Activated T-cell treated with anti-CD3 and anti-CD28 coated beads for 1 hour (primary cell): Measurements from ENCODE around the gene MMP14.
A peak's percentile ranks its signal among the peaks of the same experiment; 100 is the strongest.
"Not testable (repeated sequence)": the region's sequence is repeated elsewhere in the genome, so short reads cannot be mapped to it uniquely, and the experiment has no call there.

Experiments
- DNase-seq: peaks from one replicate; pipeline ENCODE4 v3.0.0-alpha.2; 2020; ENCODE audit warnings: low read depth

Gene MMP14

GRCh38 chr14:22814941-22815713 lies 21.3 kb upstream of the MMP14 start, which contains the start of gene SLC7A7:
TSS of gene SLC7A7 (minus strand) at chr14:22815435. CDS start at chr14:22813398, 2,037 bp downstream.
- no peak for DNase-seq

DNA sequence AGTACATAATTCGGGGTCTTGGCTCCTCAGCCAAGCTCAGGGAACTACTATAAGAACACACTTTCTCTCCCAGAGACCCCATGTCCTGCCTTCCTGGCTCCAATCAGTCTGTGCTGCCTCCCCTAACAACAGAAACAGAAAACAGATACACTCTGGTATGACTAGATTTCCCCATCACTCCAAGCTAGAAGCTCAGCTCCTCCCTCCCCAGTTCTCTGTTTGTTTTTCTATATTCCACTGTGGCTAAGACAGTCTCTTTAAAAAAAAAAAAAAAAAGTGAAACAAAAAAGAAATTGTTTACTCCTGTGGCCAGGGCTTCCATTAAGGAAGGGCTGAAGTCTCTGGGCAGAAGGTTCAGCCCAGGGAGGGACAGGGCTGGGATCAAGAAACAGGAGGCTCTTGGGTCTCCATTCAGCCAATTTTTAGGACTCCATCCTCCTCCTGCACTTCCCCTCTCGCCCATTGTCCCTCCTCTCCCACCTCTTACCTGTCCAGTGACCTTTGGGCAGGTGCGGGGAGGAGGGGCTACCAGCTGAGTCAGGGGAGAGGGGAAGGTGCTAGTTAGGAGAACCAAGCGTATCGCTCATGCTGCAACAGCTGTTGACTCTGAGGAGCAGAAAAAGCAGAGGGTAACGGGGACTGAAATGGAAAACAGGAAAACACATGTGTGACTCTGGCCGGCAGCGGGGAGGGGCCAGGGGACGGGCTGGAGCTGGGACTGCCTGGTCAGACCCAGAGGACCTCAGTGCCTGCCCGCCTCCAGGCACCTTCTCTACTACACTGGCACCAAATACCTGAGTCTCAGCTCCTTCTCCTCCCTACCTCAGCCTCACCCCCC lies 17.0 kb upstream of the MMP14 start:
- no peak for DNase-seq

DNA sequence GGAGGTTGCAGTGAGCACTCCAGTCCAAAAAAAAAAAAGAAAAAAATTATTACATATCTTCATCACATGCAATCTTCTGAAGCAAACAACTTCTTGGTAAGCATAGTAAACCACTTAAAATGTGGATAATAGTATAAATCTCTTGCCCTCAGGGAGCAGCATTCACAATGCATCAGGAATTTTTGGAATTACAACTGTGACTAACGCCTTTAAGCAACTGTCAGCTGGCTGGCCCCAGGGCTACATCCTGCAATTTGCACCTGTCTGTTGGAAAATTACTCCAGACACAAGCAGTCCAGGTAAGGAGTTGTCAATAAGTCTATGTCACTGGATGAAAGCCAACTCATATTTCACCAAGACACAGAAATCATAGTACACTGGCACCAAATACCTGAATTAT lies 15.7 kb upstream of the MMP14 start:
- no peak for DNase-seq

- no peak for DNase-seq
Observed at GRCh38 chr14:22821193-22822015, 15.0 kb upstream of the MMP14 start.

DNA sequence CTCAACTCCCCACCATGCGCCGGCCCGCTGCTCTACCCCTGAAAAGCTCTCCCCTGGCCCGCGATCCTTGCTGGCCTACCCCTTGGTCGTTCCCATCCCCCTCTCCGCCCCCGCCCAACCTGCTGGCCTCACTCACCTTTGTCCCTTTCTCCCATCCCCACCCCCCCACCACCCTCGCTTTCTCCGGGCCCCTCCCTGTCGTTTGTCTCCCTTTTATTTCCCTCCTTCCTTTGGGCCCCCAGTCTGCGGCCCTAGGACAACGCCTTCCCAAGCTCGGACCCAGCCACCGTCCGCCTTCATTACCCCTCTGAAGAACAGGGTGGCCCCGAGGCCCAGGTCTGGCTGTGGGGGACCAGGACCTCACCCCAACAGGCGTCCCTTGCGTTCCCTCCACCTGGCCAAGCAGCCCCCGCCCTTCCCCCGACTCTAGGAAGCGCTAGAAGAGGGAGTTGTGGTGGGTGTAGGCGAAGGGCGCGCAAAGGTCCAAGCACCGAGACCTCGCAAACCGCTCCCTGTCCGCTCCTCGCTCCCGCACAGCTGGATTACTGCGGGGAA lies 14.3 kb upstream of the MMP14 start:
- DNase-seq = no peak

DNA sequence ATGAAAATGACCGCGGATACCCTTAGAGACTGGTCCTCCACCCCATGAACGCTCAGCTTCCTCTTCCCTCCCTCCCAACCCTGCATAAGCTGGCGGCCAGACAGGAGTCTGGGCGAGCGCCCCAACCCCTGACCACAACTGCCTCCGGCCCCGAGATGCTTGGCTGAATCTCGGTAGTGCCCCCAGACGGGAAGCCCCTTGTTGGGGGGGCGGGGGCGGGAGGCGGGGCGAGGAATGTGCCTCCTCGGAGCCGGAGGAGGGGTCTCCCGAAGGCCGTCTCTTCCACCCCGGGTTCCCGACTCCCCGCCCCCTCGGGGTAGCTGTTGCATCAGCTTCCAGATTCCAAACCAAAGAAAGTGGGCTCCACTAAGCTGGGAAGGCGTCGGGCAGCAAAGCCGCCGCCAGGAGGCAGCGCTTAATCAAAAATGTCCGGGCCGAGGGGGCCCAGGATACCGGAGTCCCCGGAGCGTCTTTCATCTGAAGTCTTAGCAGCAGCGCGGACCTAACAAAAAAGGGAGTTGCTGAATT lies 13.8 kb upstream of the MMP14 start:
- DNase-seq = peak; percentile 62

DNA sequence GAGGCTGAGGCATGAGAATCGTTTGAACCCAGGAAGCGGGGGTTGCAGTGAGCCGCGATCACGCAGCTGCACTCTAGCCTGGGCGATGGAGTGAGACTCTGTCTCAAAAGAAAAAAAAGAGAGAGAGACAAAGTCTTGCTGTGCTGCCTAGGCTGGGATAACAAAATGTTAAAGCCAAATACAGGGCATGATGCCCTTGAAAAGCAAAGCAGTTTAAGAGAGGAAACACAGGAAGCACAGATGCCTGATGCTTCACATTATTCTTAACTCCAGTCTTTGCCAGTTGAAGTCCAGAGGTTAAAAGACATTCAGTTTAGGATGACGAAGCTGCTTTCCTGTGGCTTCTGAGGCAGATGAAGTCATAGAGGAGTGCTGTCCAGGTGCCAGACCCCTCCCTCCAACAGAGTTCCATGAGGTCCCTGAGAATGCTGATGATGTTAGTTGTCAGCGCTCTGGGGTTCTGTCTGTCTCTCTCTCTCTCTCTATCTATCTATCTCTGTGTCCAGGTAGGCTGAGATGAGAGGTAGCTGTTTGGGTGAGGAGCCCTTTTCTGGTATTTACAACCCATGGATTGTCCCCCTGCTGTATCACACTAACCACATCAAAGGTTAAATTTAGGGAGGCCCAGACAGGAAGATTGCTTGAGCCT lies 11.6 kb upstream of the MMP14 start:
- DNase-seq = no peak

GRCh38 chr14:22829076-22829660 lies 7.2 kb upstream of the MMP14 start:
- not testable (repeated sequence) for DNase-seq

DNA sequence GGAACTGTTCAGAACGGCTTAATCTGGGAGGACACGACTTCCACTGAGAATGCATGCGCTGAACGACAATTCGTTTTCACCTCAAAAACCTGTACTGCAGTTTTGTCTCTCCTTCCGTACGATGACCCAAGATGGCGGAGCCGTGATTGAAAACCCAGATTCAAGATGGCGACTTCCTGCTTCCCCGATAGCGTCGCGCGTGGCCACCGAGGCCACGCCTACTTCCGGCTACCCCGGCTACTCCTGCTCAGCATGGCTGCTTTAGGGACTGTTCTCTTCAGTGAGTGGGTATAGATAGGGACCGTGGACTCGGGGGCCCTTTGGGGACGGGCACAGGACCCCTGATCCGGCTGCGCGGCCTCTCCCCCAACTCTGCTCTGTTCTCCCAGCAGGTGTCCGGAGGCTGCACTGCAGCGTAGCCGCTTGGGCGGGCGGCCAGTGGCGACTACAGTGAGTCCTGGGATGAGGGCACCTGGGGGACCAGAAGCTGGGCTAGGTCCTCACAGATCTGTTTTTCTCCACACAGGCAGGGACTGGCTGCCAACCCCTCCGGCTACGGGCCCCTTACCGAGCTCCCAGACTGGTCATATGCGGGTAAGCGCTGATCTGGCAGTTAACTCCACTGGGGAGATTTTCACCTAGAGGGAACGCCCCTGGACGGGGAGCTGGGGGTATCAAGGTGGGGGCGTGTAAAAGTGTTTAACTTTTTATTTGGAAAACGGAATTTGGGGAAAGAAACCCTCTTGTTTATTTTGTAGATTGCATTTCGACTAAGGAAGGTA lies 6.5 kb upstream of the MMP14 start, which contains the start of gene MRPL52:
Gene MRPL52, plus strand, starts transcription at position 227 of the 782 bp plus-strand sequence. Its CDS starts 26 bp downstream, at position 253.
- peak; percentile 84 for DNase-seq

- DNase-seq = no peak
Observed at GRCh38 chr14:22830443-22831010, 5.9 kb upstream of the MMP14 start.

GRCh38 chr14:22835505-22835904 lies 880 bp upstream of the MMP14 start:
- no peak for DNase-seq

DNA sequence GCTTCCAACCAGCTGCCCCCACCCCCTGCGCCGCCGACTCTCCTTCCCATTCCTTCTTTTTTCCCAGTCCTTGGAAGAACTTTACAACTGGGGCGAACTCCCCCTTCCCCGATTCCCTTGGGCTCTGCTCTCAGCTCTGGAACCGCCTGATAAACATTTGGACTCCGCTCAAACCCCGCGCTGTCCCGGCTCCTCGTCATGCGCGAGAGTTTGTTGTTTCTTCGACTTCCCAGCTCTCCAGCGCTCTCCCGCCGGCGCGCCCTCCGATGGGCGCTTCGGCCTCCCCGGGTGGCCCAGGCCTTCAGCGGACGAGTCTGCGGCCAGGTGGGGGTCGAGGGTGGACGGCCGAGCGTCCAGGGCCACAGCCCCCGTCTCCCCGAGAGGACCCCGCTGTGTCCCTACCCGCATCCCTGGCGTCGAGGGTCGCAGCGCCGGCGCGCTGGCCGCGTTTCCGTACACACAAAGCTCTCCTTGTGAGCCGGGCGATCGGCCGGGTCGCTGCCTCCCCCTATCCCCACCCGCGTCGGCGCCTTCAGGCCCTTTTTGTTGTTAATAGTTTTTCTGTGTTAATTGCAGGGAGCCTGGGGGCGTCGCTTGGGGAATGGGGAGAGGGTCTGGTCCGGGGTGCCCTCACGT lies 847 bp downstream of the MMP14 start:
- DNase-seq = no peak

DNA sequence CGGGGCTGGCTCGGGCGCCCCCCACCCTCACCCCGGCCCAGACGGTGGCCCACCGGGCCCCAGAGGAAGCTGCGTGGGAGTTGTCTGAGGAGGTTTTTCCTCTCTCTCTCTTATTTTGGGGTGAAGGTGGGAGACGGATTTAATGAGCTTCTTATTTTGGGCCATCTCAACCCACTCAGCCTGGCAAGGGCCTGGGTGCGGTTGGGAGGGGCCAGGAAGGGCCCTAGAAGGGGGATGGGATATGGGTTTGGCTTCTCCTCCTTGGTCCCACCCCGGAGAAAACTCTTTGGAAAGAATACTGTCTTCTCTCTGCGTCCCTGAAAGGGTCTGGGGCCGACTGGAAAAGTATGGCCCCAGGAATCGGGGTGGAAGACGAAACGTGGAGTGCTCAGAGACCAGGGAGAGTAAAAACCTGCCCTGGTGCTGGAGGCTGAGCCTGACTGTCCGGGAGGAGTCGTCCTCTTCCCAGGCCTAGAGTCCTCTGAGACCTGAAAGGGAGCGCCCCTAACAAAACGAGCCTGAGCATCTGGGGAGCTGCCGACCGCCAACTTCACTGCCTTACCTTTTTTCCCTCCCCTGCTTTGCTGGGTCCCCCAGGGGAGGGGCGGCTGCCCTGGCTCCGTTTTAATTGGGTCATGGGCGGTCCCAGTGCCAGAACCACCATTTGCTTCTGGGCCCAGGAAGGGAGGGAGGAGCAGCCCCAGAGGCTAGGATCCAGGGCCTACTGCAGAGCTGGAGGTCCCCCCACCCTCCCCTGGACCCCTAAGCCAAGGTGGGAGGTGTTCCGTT lies 1.6 kb downstream of the MMP14 start:
- DNase-seq = no peak

DNA sequence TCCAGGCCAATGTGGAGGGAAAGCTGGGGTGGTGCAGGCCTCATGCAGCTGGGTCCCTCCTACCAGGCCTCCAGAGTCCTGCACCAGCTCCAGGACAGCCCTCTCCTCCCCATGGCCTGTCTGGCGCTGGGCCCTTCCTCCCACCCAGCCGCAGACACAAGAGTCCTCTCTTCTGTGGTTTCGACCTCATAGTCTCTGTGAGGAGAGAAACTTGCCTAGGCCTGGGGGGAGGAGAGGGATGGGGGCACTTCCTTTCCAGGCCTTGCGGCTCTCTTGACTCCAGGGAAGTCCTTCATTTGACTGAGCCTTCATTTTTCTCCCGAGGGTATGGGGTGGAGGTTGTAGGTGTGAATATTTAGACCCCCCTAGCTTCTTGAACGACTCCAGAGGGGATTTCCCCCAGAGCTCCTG lies 2.3 kb downstream of the MMP14 start:
- DNase-seq = no peak

- no peak for DNase-seq
Observed at GRCh38 chr14:22839159-22839779, 2.9 kb downstream of the MMP14 start.

DNA sequence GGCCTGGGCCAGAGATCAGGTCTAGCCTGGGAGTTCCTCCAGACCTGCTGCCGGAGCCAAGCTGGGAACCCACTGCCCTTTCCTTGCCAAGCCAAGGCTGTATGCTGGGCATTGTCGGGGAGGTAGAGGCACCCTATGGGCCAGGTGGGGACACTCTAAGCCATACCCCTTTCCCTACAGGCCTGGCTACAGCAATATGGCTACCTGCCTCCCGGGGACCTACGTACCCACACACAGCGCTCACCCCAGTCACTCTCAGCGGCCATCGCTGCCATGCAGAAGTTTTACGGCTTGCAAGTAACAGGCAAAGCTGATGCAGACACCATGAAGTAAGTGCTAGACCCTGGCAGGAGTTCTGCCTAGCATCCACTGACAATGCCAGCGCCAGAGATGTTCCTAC lies 4.9 kb downstream of the MMP14 start:
- DNase-seq = no peak

DNA sequence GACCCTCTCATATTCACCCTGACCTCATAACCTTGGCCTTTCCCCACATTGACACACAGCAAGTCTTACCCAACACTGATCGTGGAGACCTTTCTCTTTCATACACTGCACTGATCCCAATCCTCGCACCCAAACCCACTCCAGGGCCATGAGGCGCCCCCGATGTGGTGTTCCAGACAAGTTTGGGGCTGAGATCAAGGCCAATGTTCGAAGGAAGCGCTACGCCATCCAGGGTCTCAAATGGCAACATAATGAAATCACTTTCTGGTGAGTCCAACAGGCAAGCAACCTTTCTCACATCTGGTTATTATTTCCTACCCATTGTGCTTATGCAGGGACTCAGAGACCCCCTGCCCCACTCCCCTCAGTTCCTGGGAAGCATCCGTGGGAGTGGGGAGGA lies 5.4 kb downstream of the MMP14 start:
- no peak for DNase-seq
